Mesothelial cell of epicardium (in vitro differentiated cells): ENCODE results near the gene PC. TPM values are rescaled to one million over a fixed set of nuclear protein-coding genes. Genes with fewer than 3 reads are reported as not detected.

Experiments used
- DNase-seq, 2 experiments: peaks; one replicate each; pipeline ENCODE4 v3.0.0; 2021; ENCODE audit warnings: low spot score in 2 of 2; ENCODE audit not compliant: unreplicated experiment in 2 of 2
- H3K27ac Mint-ChIP-seq: 2 replicates; pipeline ENCODE4 v1.8.0; 2021; ENCODE audit warnings: mixed read lengths
- H3K27me3 Mint-ChIP-seq: 2 replicates; pipeline ENCODE4 v1.8.0; 2021; ENCODE audit warnings: low read depth, mixed read lengths
- H3K36me3 Mint-ChIP-seq: 2 replicates; pipeline ENCODE4 v1.8.0; 2021; ENCODE audit warnings: mixed read lengths
- H3K4me1 Mint-ChIP-seq: 2 replicates; pipeline ENCODE4 v1.8.0; 2021; ENCODE audit warnings: mixed read lengths
- H3K4me3 Mint-ChIP-seq: 2 replicates; pipeline ENCODE4 v1.8.0; 2021; ENCODE audit warnings: mild to moderate bottlenecking, moderate library complexity, mixed read lengths
- H3K9me3 Mint-ChIP-seq: 2 replicates; pipeline ENCODE4 v1.8.0; 2021; ENCODE audit warnings: mixed read lengths
- CTCF ChIP-seq: fragments of 200-600 bp; sonication (generic); IDR thresholded peaks from one replicate; pipeline ENCODE4 v1.5.0; 2021; ENCODE audit warnings: antibody characterized with exemption; ENCODE audit not compliant: unreplicated experiment
- total RNA-seq: library from RNA; stranded (reverse); gene quantifications from 3 replicates; pipeline ENCODE4 v1.2.1, GENCODE V29; 2021

PC gene
- total RNA-seq, 1 donor from 2014 or later = 9.5 TPM

- no peaks in the 10 kb centered on the region for H3K4me1 Mint-ChIP-seq
- no peak overlapping the region for H3K4me3 Mint-ChIP-seq
- H3K9me3 Mint-ChIP-seq = no peaks in the 10 kb centered on the region
- peaks cover 2% of the 10 kb centered on the region for H3K27me3 Mint-ChIP-seq
- no peaks in the 10 kb centered on the region for H3K36me3 Mint-ChIP-seq
- H3K27ac Mint-ChIP-seq = no peak overlapping the region
- TF ChIP-seq CTCF = no peak
- no peak for DNase-seq
Observed at GRCh38 chr11:66987924-66988637, 29.9 kb upstream of the PC start.

GRCh38 chr11:66987158-66987620, 29.0 kb upstream of the PC start:
- DNase-seq = no peak
- Mint-ChIP-seq H3K36me3 (no peaks in the 10 kb centered on the region), H3K4me3 (no peak overlapping the region), H3K27ac (no peak overlapping the region), H3K27me3 (peaks cover 2% of the 10 kb centered on the region), H3K9me3 (no peaks in the 10 kb centered on the region), H3K4me1 (peaks cover 2% of the 10 kb centered on the region)
- no peak for TF ChIP-seq CTCF

GRCh38 chr11:66986178-66986545, 28.0 kb upstream of the PC start:
- Mint-ChIP-seq H3K4me3 (no peak overlapping the region), H3K9me3 (no peaks in the 10 kb centered on the region), H3K27ac (no peak overlapping the region), H3K4me1 (peaks cover 5% of the 10 kb centered on the region), H3K36me3 (no peaks in the 10 kb centered on the region), H3K27me3 (no peaks in the 10 kb centered on the region)
- no peak for DNase-seq
- no peak for TF ChIP-seq CTCF

- TF ChIP-seq CTCF = no peak
- Mint-ChIP-seq H3K27me3 (no peaks in the 10 kb centered on the region), H3K9me3 (no peaks in the 10 kb centered on the region), H3K27ac (no peak overlapping the region), H3K4me3 (no peak overlapping the region), H3K4me1 (peaks cover 5% of the 10 kb centered on the region), H3K36me3 (no peaks in the 10 kb centered on the region)
- DNase-seq = no peak
Observed at GRCh38 chr11:66985508-66986177, 27.5 kb upstream of the PC start.

GRCh38 chr11:66983275-66983924, 25.2 kb upstream of the PC start:
- no peak for DNase-seq
- H3K4me3 Mint-ChIP-seq = no peak overlapping the region
- no peaks in the 10 kb centered on the region for H3K9me3 Mint-ChIP-seq
- TF ChIP-seq CTCF = no peak
- H3K4me1 Mint-ChIP-seq = peaks cover 5% of the 10 kb centered on the region
- no peaks in the 10 kb centered on the region for H3K36me3 Mint-ChIP-seq
- no peak overlapping the region for H3K27ac Mint-ChIP-seq
- H3K27me3 Mint-ChIP-seq = no peaks in the 10 kb centered on the region
